ENCODE data around the gene SRSF2.
"Not testable (repeated sequence)": the region's sequence is repeated elsewhere in the genome, so short reads cannot be mapped to it uniquely, and the experiment has no call there.

SRSF2 gene

DNA sequence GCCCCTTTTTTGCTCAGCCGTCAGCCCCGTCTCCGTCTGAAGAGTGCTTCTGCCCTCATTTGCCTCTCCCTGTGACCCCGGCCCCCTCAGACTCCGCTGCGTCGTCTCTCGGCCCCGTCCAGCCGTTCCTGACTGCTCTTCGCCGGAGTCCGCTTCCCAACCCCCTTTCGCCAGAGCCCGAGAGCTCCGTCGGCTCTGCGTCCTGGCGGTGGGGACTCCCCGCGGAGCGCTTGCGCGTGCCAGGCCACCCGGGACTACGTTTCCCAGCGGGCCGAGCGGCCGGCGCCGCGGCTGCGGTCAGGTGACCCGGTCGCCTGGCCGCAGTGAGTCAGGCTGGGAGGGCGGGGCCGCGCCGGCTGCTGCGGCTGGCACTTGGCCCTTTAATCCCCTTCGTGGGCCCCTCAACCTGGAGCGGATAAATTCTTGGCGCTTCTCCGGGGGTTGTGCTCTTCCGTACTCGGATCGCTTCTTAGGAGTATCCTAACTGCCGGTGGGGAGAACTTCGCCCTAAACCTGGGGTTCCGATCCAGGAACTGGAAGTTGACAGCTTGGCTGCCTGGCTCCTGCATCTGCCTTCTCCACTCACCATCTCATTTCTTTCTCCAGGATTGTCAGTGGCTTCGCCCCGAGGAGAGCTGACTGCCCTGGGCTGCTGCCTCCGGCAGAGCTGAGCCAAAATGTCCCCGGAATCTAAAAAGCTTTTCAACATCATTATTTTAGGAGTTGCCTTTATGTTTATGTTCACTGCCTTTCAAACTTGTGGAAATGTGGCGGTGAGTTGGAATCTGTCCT is 741 bp upstream of the SRSF2 start, which contains the start of gene MFSD11:
Gene MFSD11, plus strand, starts transcription at position 444 of the 792 bp plus-strand sequence. Its CDS starts 234 bp downstream, at position 678.
- peak; percentile 85 for DNase-seq

DNA sequence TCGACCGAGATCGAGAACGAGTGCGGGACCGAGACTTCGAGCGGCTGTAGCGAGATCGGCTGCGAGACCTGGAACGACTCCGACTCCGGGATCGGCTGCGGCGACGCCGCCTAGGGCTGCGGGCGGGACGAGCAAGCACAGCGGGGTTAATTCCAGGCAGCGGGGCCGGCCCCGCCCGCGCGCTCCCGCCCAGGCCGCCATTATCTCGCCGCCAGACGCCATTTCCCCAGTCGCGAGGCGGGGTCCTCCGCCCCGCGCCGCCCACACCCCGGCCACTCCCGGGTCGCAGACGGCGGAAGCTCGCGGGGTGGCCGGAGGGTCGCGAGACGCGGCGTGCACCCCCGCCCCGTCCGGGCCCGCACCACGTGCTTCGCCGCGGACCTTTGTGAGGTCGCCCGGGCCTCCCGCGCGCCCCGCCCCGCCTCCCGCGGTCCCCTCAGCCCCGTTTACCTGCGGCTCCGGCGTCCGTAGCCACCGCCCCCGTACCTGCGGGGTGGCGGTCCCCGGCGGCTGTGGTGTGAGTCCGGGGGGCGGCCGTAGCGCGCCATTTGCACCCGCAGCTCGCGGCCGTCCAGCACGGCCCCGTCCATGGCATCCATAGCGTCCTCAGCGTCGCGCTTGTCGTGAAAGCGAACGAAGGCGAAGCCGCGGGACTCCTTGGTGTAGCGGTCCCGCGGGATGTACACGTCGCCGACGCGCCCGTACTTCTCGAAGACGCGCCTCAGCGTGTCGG is 616 bp downstream of the SRSF2 start:
- DNase-seq, result no peak

DNA sequence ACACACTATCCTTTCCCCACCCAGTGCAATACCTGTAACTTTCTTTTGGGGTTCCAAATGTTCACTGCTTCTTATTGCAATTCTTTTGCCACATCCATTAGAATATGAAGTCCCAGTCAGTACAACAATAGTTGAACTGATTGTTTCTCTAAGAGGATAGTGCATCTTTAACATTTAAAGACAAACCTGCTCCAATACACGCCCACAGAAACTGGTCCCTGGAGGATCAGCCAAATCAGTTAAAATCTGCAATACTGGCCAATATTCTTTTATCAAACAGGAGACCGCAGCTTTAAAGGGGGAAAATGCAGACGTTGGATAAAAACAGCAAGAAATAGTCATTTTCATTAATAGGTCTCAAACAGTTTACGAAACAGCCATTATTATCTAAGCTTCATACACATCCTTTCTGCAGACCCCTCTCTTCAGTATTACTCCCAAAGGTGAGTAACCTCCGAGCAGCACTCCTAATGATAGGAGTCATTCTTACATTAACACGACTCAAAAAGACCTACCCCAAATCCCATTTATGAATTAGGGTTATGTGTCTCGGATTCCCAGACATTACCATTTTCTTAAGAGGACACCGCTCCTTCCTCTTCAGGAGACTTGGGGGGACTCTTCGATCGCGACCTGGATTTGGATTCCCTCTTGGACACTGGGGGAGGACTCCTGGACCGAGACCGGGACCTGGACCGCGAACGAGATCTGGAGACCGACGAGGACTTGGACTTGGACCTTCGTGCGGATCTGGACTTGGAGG is 1.4 kb downstream of the SRSF2 start:
- DNase-seq, result no peak

DNA sequence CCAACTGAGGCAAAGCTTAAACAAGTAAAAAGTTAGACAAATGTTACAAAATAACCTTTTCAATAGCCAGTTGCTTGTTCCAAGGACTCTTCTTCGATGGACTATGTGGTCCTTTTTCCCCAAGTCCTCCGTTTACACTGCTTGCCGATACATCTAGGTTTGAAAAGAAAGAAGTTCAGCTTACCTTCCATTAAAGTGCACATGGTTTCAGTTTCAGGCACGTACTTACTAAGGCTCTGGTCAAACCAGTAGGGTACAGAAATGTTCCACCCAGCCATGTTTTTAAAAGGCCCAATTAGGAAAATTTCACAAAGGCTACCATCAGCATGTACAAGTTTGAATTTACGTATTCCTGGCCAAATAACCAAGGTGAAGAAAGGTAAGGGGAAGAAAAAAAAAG is 2.1 kb downstream of the SRSF2 start:
- DNase-seq, result peak; percentile 22

DNA sequence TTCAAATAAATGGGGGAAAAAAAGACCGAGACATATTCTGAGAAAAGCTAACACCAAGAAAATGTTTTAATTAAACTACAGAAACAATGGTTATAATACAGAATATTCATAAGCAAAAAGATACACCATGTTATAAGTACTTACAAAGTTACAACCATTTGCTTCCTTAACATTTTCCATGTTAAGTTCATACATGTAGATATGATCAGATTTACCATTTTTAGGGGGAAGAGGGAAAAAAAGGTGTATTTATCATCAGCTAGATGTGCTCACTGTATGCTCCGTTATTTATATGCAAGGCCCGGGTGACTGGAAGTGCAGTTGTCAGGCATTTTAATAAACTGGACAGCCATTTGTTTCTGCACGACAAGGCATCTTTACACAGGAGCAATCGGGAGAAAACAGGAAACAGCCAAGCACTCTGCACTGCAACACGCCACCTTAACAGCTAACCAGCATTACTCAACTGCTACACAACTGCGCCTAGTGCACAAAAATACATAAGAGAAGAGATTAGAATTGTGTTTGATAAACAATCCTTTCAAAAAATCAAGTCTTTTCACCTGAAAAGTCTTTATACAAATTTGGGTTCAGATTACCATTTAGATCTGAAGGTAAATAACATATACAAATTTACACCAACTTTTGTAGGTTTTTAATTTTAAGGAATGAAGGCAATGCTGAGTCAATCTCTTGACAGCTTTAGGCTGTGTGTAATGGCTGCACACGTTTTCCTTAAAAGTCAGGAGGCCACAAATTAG is 2.9 kb downstream of the SRSF2 start:
- peak; percentile 49 for DNase-seq

DNA sequence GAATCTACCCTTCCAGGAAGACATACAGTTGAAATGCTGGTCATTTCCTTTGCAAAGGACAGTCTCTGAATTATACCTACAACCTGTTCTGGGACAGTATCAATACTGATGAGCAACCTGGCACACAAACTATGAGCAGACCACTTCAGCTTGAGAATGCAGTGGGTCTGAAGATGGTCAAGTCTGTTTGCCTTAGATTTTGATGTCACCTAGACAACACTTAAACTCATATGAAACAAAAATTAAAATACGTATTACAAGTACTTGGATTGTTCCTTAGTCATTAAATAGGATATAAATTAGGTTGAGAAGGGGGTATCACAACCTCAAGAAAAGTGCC is 3.5 kb downstream of the SRSF2 start:
- no peak for DNase-seq

DNA sequence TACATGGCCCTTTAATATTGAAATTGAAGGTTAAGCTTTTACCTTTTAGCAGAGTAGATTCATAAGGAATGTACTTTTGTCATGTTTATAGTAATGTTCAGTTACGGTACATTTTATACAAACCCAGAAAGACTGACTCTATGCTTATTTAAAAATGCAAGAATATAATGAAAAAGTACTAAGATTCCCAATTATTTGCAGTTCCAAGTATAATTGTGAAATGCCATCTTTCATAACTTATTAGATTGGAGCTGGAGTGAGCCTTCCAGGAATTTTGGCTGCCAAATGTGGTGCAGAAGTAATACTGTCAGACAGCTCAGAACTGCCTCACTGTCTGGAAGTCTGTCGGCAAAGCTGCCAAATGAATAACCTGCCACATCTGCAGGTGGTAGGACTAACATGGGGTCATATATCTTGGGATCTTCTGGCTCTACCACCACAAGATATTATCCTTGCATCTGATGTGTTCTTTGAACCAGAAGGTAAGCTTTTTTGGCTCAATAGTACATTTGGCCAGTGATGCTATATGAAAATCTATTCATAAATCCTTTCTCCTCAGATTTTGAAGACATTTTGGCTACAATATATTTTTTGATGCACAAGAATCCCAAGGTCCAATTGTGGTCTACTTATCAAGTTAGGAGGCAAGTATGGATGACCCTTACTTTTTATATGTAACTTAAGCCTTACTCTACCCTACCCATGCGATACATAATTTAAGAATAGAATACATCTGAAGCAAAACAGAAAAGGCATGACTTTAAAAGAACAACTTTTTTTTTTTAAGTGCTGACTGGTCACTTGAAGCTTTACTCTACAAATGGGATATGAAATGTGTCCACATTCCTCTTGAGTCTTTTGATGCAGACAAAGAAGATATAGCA is 4.2 kb downstream of the SRSF2 start:
- no peak for DNase-seq

DNA sequence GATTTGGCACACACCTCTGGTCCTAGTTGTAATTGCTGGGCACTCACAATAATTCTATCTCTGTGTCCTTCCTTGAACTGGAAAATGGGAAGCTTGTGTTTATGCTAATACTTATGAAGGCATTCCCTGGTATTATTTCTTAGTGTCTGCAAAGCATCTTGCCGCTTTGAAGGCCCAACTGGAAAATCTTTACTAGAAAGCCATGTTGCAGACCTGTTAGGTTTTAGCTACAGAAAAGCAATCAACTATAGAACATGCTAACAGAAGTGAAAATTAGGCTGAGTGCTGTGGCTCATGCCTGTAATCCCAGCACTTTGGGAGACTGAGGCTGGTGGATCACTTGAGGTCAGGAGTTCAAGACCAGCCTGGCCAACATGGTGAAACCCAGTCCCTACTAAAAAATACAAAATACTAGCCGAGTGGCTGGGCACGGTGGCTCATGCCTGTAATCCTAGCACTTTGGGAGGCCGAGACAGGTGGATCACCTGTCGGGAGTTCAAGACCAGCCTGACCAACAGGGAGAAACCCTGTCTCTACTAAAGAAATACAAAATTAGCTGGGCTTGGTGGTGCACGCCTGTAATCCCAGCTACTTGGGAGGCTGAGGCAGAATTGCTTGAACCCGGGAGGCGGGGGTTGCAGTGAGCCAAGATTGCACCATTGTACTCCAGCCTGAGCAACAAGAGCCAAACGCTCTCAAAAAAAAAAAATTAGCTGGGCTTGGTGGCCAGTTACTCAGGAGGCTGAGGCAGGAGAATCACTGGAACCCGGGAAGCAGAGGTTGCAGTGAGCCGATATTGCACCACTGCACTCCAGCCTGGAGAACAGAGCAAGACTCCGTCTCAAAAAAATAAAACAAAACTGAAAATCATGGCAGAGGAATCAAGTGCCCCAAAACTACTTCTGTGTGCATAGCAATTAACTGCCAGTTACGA is 5.1 kb downstream of the SRSF2 start:
- DNase-seq, result not testable (repeated sequence)

DNA sequence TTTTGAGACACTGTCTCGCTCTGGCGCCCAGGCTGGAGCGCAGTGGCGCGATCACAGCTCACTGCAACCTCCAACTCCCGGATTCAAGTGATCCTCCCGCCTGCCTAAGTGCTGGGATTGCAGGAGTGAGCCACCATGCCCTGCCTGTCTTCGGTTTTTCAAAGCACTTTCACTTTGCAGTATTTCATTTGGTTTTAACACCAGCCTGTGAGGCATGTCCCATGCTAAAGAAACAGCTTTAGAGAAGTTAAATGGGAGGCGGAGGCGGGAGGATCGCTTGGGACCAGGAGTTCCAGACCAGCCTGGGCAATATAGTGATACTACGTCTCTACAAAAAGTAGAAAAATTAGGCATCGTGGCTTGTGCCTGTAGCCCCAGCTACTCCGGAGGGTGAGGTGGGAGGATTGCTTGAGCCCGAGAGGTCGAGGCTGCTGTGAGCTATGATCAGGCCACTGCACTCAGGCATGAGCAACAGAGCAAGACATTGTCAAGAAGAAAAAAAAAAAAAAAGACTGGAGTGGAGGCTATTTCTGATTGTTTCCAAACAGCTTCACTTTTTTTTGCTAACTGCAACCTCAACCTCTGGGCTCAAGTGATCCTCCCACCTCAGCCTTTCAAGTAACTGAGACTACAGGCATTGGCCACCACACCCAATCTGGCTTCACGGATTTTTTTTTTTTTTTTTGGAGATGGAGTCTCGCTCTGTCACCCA is 9.2 kb downstream of the SRSF2 start:
- DNase-seq, result no peak

DNA sequence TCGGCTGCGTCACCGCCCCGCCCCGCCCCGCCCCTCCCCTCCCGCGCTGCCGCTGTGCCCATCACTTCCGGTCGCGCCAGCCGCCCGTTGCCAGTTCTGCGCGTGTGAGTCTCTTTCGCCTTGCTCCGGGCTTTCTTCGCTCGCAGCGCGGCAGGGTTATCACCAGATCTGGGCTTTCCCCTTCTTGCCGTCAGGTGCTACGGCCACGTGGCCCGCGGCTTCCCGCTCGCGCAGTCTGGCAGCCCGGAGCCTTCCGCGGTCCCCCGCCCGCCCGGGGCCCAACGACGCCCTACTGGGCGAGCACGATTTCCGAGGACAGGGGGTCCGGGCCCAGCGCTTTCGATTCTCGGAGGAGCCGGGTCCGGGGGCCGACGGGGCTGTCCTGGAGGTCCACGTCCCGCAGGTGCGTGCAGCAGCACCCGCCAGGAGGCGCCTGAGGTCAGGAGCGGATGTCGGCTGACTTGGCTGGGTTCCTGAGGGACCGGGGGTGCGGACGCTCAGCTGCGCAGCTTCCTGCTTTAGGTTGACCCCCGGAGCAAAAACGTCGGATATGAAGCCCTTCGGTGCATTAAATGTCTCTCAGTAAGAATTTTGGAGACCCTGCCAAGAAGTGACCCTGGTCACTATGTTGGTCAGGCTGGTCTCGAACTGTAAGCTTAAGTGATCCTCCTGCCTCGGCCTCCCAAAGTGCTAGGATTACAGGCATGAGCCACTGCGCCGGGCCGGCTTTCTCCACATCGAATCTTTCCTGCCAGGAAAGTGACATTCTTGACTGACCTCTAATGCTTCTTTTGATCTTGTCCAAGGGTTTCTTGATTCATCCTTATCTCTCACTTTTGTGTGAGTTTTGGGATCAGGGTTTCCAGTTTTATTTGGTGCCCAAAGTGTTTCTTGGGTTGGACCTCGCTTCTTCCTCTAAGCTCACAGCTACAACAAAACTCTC is 10.1 kb downstream of the SRSF2 start, which contains the start of gene METTL23:
Gene METTL23, plus strand, starts transcription at position 64 of the 943 bp plus-strand sequence. CDS start 2,872 bp downstream, outside the sequence.
- DNase-seq, result peak; percentile 33

DNA sequence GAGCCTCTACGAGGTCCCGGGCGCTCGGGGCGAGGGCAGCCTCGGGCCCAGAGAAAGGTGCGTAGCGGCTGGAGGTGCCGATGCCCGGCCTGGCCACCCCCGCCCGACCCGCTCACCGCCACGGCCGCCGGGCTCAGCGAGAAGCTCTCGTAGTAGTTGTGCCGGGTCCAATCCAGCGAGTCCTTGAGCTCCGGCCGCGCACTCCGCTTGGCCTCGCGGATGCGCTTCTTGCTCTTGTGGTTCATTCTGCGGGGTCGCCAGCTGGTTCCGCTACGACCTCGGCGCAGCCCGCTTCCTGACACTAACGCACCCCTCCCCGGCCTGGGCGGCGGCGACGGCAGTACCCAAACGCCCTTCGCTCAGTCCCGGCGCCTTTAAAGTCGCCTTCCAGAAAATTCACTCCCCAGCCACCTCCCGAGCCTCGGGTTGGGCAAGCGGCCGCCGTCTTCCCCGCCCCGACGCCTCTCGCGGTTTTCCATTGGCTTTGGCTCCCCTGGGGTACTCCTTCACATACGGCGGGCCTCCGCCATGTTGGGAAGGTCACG is 10.8 kb downstream of the SRSF2 start, which contains the start of gene JMJD6:
Gene JMJD6, minus strand, starts transcription at position 376 of the 545 bp plus-strand sequence. Its CDS starts 131 bp downstream, at position 245.
- peak; percentile 96 for DNase-seq

DNA sequence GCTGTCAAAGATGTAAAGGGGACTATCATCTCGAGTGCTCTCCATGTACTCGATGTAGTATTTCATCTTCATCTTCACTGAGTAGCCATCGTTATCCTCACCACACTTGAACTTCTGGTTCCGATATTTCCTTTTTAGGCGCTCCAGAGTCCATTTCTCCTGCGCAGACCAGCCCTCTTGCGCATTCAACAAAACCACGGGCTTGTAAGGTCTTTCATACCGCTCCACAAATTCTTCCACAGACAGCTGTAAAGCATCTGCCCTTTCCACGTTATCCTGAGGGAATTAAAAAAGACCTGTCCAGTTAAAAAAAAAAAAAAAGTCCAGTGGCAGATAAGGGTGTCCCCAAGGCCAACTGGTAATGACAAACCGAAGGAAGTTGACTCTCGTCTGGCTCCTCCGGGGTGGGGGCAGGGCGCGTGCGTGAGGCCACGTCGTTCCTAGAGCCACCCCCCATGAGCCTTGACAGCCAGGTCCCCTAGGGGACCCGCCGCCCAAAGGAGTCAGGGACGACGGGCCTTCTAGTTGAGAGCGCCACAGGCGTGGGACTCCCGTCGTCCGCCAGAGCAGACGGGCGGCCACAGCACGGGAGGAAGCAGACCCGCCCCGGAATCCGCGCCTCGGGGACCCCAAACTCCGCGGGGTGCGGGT is 11.4 kb downstream of the SRSF2 start:
- peak; percentile 48 for DNase-seq

DNA sequence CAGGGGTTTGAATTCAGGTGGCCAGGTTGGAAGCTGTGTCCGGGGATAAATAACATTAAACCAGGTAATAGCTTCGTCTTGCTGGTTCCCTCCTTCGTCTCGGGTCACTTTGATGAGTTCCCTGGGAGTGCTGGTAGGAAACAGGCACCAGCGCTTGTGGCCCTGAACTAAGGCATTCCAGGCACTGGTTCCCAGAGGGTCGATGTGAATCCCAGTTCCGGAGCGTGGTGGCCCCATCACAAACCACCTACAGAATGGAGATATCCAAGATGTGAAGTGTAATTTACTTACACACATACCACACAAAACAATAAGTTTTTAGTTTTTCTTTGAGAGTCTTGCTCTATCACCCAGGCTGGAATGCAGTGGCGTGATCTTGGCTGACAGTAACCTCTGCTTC is 13.3 kb downstream of the SRSF2 start:
- no peak for DNase-seq

DNA sequence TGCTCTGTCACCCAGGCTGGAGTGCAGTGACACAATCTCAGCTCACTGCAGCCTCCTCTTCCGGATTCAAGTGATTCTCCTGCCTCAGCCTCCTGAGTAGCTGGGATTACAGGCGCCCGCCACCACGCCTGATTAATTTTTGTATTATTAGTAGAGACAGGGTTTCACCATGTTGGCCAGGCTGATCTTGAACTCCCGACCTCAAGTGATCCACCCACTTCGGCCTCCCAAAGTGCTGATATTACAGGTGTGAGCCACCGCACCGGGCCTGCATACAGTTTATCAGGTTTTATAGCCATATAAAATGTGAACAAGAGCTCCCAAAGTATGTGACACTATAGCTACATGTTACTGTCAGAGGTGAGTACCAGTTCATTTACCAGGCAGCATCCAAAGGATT is 14.2 kb downstream of the SRSF2 start:
- DNase-seq, result not testable (repeated sequence)

DNA sequence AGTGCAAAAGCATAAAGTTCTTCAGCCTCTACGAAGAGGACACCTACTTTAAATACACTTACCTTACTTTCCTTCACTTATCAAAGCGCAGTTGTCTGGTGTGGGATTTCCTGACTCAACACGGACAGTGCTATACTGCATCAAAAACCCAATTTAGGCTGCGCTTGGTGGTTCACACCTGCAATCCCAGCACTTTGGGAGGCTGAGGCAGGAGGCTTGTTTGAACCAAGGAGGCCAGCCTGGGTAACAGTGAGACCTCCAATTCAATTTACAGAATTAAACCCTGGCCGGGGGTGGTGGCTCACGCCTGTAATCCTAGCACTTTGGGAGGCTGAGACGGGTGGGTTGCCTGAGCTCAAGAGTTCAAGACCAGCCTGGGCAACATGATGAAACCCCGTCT is 14.9 kb downstream of the SRSF2 start:
- DNase-seq, result no peak

DNA sequence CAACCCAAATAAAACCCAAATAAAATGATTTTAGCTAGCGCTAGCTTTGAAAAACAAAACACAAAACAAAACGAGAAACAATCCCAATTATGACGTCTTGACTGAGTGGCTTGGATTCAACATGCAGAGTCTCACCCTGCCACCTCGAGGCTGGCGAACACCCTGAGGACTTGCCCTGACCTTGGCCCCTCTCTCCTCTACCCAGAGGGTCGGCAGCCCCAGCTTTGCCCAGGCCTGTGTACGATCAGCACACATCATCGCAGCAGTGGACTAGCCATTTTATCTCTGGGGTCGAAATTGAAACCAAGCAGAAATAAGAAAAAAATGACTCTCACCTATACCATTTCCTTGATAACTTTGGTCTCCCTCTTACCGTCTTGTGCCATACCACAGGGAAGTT is 15.7 kb downstream of the SRSF2 start:
- DNase-seq, result no peak

DNA sequence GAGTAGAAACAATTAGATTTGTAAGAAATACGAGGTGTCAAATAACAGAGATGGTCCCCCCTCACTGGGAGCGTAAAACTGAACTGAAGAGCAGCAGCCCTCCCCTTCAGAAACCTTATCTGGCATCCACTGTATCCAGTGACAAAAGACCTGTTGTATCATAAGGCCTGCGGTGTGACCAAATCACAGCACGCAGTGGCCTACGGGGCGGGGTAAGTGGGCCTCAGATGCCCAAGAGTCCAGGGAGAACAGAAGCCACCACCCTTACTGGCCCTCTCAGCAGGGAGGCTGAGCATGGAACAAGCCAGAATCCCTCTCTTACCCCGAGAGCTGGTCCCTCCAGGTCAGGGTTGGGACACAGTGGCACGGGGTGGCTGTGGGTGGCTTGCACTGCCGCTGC is 16.2 kb downstream of the SRSF2 start:
- DNase-seq, result no peak

DNA sequence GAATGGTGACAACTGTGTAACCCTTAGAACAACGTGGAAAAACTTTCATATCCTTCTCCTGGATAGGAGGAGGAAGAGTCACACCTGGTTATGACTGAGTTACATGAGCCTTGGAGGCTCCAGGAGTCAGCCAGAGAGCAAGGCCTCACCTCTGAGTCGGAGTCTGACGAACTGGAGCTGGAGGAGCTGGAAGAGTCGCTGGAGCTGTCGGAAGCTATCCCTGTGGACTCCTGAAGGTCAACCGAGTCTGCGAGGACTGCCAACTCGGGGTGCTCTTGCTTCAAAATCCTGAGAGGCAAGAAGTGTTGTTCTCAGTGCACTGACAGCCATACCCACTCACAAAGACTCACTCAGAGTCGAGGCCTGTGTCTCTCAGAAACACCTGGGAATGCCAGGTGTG is 16.9 kb downstream of the SRSF2 start:
- no peak for DNase-seq
